GM21526 (cell line): ENCODE results near the gene ARL14EP.

ENCODE experiments used
- ATAC-seq: cut with Tn5 transposase; IDR thresholded peaks from one replicate; pipeline ENCODE4 v1.9.1; 2021; ENCODE audit warnings: moderate library complexity; ENCODE audit not compliant: unreplicated experiment, low FRiP score

The ARL14EP gene

GRCh38 chr11:30322826-30323710 is at the start of gene ARL14EP:
ARL14EP (plus strand) TSS chr11:30323104; CDS start chr11:30330949, 7,845 bp downstream.
- peak; percentile 95 for ATAC-seq

GRCh38 chr11:30277176-30277575 is 45.7 kb upstream of the ARL14EP start:
- no peak for ATAC-seq

DNA sequence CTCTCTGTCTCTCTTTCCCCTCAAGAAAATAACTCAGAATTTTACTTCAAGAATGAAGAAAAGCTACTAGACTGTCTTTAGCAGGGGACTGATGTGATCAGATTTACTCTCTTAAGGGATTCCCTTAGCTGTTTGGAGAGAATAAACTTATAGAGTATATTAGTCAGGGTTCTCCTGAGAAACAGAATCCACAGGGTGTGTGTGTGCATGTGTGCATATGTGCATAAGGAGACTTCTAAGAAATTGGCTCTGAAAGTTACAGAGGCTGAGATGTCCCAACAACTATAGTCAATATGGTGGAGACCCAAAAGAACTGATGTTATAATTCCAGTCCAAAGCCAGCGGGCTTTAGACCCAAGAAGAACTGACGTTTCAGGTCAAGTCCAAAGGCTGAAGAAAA is 43.1 kb upstream of the ARL14EP start:
- no peak for ATAC-seq

DNA sequence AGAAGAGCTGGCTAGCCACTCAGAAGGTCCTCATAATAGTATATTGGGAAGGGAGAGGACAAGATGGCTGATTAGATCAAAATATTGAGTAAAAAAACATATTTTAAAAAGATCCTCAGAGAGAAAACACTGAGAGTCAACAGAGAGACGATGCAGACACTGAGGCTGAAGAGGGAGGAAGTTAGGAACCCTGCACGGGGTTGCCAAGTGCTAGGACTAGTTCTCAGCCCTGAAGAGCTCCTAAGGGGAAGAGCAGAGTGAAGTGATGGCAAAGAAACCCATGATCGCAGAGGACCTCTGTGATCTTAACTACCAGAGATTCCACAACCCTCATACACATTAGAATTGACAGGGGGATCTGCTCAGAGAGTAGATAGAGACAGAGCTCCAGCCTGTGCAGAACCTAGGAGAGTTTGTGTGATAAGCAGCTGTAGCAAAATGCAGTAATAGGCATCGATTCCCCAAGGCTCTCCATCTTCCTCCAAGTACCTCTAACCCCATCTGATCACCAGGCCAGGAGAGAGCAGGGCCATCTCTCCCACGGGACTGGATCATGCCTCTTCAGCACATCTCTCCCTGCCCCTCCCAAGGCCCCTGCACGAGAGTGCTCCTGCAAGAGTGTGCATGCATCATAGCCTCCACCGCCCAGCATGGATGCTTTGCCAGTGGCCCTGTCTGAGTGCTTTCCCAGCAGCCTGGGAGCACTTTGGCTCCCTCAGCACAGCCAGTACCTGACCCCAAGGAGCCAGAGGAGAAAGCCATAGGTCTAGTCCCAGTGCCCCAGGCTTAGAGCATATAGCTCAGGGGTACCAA is 41.2 kb upstream of the ARL14EP start:
- ATAC-seq = peak; percentile 21

- ATAC-seq = peak; percentile 57
Measured at GRCh38 chr11:30282289-30282631, 40.6 kb upstream of the ARL14EP start.

DNA sequence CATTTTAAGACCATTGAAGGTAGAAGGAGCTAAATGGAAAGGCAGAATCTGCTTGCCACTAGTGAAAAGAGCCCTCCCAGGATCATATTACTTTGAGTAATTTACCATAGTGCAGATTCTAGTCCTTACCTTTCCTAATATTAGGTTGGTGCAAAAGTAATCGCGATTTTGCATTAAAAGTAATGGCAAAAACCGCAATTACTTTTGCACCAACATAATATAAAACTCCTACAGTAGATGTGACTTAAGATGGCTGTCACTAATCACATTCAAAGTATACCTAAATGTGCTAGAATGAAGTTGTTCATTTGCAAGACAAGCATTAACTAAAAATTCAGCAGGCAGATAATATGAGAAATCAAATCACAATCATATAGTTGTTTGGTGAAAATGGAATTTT is 38.1 kb upstream of the ARL14EP start:
- ATAC-seq = no peak

GRCh38 chr11:30285416-30286121 is 37.3 kb upstream of the ARL14EP start:
- ATAC-seq = no peak

- ATAC-seq = no peak
Measured at GRCh38 chr11:30291331-30291730, 31.6 kb upstream of the ARL14EP start.

- no peak for ATAC-seq
Measured at GRCh38 chr11:30292545-30292944, 30.4 kb upstream of the ARL14EP start.

GRCh38 chr11:30295178-30295885 is 27.6 kb upstream of the ARL14EP start:
- ATAC-seq = no peak

- ATAC-seq = no peak
Measured at GRCh38 chr11:30304620-30305019, 18.3 kb upstream of the ARL14EP start.

- peak; percentile 97 for ATAC-seq
Measured at GRCh38 chr11:30310623-30311022, 12.3 kb upstream of the ARL14EP start.

GRCh38 chr11:30311189-30311588 is 11.7 kb upstream of the ARL14EP start:
- no peak for ATAC-seq

- ATAC-seq = no peak
Measured at GRCh38 chr11:30312243-30312642, 10.7 kb upstream of the ARL14EP start.

- no peak for ATAC-seq
Measured at GRCh38 chr11:30313580-30313979, 9.3 kb upstream of the ARL14EP start.

DNA sequence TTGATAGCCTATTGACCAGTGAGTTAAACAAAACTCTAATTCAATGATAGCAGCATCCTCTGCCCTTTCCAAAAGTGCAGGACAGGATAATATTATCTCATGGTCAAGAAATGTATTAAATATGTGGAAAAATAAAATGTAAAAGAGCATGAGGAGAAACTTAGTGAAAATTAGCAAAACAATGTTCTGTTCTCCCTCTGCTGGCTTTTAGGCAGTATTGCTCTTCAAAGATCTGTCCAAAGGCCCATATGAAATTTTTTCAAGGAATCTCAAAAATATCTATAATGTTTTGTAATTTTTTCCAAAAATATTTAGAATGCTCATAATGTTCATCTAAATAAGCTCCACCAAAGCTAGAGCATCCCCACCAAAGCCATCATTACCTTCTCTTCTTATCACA is 8.3 kb upstream of the ARL14EP start:
- ATAC-seq = no peak

DNA sequence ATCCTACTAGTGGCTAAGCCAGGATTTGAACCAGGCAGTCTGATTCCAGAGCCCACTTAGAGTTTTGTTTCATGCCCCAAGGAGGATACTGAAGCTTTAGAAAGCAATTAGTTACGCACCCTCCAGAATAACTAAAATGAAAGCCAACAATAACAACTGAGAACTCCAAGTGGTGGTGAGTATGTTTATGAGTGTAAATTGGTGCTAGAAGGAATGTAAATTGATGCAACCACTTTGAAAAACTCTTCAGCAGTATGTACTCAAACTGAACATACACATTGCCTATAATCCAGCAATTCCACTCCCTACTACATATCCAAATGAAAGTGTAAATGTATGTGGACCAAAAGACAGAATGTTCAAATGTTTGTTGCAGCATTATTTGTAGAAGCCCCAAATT is 6.7 kb upstream of the ARL14EP start:
- ATAC-seq = no peak

DNA sequence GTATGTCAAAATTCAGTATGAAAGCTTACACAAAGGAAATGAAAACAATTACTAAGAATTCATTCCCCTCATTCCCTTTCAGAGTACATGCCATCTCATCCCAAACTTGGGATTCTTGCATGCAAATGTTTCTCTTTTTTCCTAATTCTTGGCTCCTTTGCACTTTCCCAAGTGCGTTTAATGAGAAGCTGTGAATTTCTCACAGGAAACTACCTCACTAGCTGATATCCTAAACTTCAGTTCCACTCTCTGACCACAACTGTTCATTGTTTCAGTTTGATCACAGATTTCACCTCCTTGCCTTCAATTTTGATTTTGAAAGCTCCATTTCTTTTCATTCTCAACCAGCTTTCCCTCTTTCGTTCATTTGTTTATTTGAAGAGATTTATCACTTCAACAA is 5.9 kb upstream of the ARL14EP start:
- ATAC-seq = no peak

GRCh38 chr11:30321321-30321720 is 1.6 kb upstream of the ARL14EP start:
- no peak for ATAC-seq

DNA sequence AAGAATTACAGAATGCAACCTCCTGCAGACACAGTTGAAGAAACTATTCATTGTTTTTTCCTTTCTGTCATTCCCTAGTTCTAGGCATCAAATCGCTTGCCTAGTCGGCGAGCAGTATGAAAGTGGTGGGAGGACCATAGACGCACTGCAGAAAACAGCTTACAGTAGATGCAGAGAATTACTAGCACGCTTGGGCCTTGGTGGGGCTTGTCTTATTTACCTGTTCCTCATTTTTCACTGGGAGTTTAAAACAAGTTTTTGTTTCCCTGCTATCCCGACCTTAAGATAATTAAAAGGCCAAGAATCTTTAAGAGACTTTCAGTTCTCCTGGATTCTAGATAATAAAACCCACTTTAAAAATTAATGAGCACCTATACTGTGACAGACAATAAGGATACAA is 713 bp upstream of the ARL14EP start:
- ATAC-seq = no peak
